NB4 (cell line): ENCODE results near the gene IL7R.

Source experiments
- POLR2A ChIP-seq: IDR thresholded peaks from 2 replicates; pipeline ENCODE4 v1.6.1; 2011; ENCODE audit warnings: mild to moderate bottlenecking; ENCODE audit not compliant: insufficient read length; ENCODE audit errors: extremely low read depth
- TF ChIP-seq, protein P1 (sequence below): IDR thresholded peaks from one replicate; pipeline ENCODE4 v1.5.1; 2012; ENCODE audit warnings: low read depth, low read length
- TF ChIP-seq, protein P2 (sequence below): IDR thresholded peaks from 2 replicates; pipeline ENCODE4 v1.6.1; 2011; ENCODE audit warnings: low read depth, low read length

DNA sequence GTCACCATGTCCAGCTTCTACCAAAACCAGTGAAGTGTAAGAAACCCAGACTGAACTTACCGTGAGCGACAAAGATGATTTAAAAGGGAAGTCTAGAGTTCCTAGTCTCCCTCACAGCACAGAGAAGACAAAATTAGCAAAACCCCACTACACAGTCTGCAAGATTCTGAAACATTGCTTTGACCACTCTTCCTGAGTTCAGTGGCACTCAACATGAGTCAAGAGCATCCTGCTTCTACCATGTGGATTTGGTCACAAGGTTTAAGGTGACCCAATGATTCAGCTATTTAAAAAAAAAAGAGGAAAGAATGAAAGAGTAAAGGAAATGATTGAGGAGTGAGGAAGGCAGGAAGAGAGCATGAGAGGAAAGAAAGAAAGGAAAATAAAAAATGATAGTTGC is 19.8 kb downstream of the IL7R start:
- TF ChIP-seq, protein P1, sequence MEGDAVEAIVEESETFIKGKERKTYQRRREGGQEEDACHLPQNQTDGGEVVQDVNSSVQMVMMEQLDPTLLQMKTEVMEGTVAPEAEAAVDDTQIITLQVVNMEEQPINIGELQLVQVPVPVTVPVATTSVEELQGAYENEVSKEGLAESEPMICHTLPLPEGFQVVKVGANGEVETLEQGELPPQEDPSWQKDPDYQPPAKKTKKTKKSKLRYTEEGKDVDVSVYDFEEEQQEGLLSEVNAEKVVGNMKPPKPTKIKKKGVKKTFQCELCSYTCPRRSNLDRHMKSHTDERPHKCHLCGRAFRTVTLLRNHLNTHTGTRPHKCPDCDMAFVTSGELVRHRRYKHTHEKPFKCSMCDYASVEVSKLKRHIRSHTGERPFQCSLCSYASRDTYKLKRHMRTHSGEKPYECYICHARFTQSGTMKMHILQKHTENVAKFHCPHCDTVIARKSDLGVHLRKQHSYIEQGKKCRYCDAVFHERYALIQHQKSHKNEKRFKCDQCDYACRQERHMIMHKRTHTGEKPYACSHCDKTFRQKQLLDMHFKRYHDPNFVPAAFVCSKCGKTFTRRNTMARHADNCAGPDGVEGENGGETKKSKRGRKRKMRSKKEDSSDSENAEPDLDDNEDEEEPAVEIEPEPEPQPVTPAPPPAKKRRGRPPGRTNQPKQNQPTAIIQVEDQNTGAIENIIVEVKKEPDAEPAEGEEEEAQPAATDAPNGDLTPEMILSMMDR = no peak
- no peak for TF ChIP-seq POLR2A
- TF ChIP-seq, protein P2, sequence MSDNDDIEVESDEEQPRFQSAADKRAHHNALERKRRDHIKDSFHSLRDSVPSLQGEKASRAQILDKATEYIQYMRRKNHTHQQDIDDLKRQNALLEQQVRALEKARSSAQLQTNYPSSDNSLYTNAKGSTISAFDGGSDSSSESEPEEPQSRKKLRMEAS = no peak
